PC-3 (cell line): ENCODE data around the gene ESCO1. TPM values are rescaled to one million over a fixed set of nuclear protein-coding genes. Genes with fewer than 3 reads are reported as not detected.

Experiments
- ATAC-seq: fragments of 200-7000 bp; cut with Tn5 transposase; 2 replicates; pipeline ENCODE4 v1.9.1; 2020; ENCODE audit warnings: mild to moderate bottlenecking, moderate library complexity
- BruUV-seq: library from RNA; stranded (reverse); fragments of 400-500 nt; replicated peaks from 2 replicates; lab custom pipeline; 2021; lab: Mats Ljungman, UMichigan
- CTCF ChIA-PET: fragments of 300-600 bp; sonication (Branson Sonifier 250); formaldehyde crosslinking; loops from one replicate; lab custom pipeline; 2022; ENCODE audit warnings: antibody characterized with exemption; lab: Charles Lee
- POLR2A ChIA-PET: fragments of 300-600 bp; sonication (Branson Sonifier 250); formaldehyde crosslinking; loops from one replicate; lab custom pipeline; 2022; ENCODE audit warnings: antibody characterized with exemption; ENCODE audit not compliant: unreplicated experiment; lab: Charles Lee
- DNase-seq: peaks from one replicate; pipeline ENCODE4 v3.0.0-alpha.2; 2015
- H2AFZ ChIP-seq: fragments of 300-600 bp; sonication (generic); 2 replicates; pipeline ENCODE4 v1.6.0; 2016; ENCODE audit warnings: antibody characterized with exemption, low read length
- H3F3A ChIP-seq: fragments of 300-600 bp; sonication (generic); one replicate; pipeline ENCODE4 v1.6.0; 2017; ENCODE audit warnings: antibody characterized with exemption, low read length, control low read depth, mild to moderate bottlenecking; ENCODE audit not compliant: unreplicated experiment
- H3K27ac ChIP-seq: fragments of 300-600 bp; sonication (generic); 2 replicates; pipeline ENCODE4 v1.5.1; 2016; ENCODE audit warnings: mild to moderate bottlenecking, low read length
- H3K27me3 ChIP-seq: fragments of 300-600 bp; sonication (generic); 2 replicates; pipeline ENCODE4 v1.6.1; 2016; ENCODE audit warnings: low read length, mixed read lengths
- H3K36me3 ChIP-seq: fragments of 300-600 bp; sonication (generic); 2 replicates; pipeline ENCODE4 v1.6.1; 2016; ENCODE audit warnings: low read depth, mixed run types, low read length, mixed read lengths
- H3K4me1 ChIP-seq: fragments of 300-600 bp; sonication (generic); 2 replicates; pipeline ENCODE4 v1.5.1; 2016; ENCODE audit warnings: low read length; ENCODE audit not compliant: insufficient read depth
- H3K4me2 ChIP-seq: fragments of 300-600 bp; sonication (generic); 2 replicates; pipeline ENCODE4 v1.6.0; 2016; ENCODE audit warnings: low read length
- H3K4me3 ChIP-seq: fragments of 300-600 bp; sonication (generic); 2 replicates; pipeline ENCODE4 v1.5.1; 2016; ENCODE audit warnings: mild to moderate bottlenecking, low read length, mixed read lengths
- H3K79me2 ChIP-seq: fragments of 300-600 bp; sonication (generic); 2 replicates; pipeline ENCODE4 v1.6.1; 2017; ENCODE audit warnings: low read length, mixed read lengths
- H3K9ac ChIP-seq: fragments of 300-600 bp; sonication (generic); 2 replicates; pipeline ENCODE4 v1.6.0; 2016; ENCODE audit warnings: mild to moderate bottlenecking, low read length
- H3K9me2 ChIP-seq: fragments of 300-600 bp; sonication (generic); replicated peaks from 2 replicates; pipeline ENCODE4 v1.6.1; 2016; ENCODE audit warnings: mixed run types, low read length, mixed read lengths
- H3K9me3 ChIP-seq: fragments of 300-600 bp; sonication (generic); 2 replicates; pipeline ENCODE4 v1.6.1; 2016; ENCODE audit warnings: low read length, mixed read lengths
- H4K20me1 ChIP-seq: fragments of 300-600 bp; sonication (generic); 2 replicates; pipeline ENCODE4 v1.6.1; 2016; ENCODE audit warnings: low read length, mixed read lengths
- CTCF ChIP-seq: fragments of 300-600 bp; sonication (generic); conservative IDR thresholded peaks from 2 replicates; pipeline ENCODE4 v1.5.1; 2017; ENCODE audit warnings: antibody characterized with exemption, low read depth, mild to moderate bottlenecking, low read length
- EZH2 ChIP-seq: fragments of 300-600 bp; sonication (generic); IDR thresholded peaks from one replicate; pipeline ENCODE4 v1.6.1; 2017; ENCODE audit warnings: antibody characterized with exemption, mild to moderate bottlenecking, low read length; ENCODE audit not compliant: unreplicated experiment
- EZH2phosphoT487 ChIP-seq: fragments of 300-600 bp; sonication (generic); IDR thresholded peaks from 2 replicates; pipeline ENCODE4 v1.6.1; 2018; ENCODE audit warnings: mild to moderate bottlenecking, antibody characterized with exemption, low read length, borderline replicate concordance
- intact Hi-C: fragments of 100-400 bp; cut with micrococcal nuclease; formaldehyde crosslinking; loops from 2 replicates; pipeline ENCODE4 v1.9.0; 2023
- total RNA-seq: library from RNA; depleted of rRNA; stranded (reverse); fragments of >200 nt; gene quantifications from 2 replicates; pipeline ENCODE4 v1.2.3, GENCODE V29; 2014

The ESCO1 gene
- total RNA-seq, 1 experiment from 2014 or later = 17.0 TPM

- no peaks in the 10 kb centered on the region for H3K9me2 ChIP-seq
- intact Hi-C loops = loop anchor here (5.0 kb wide), 1 partner anchor 52 kb away; no protein-coding TSS in a partner anchor
- H2AFZ ChIP-seq = no peak overlapping the region
- no peak overlapping the region for H3K4me2 ChIP-seq
- no peaks in the 10 kb centered on the region for H3K9me3 ChIP-seq
- no peaks in the 10 kb centered on the region for H3F3A ChIP-seq
- no peak for DNase-seq
- ChIA-PET POLR2A (no interaction called here), CTCF (interaction anchor here (0.6 kb wide), 1 partner anchor 16 kb away, joined by 4 read pairs; the partner anchor contains the start of gene ESCO1)
- no peak overlapping the region for H3K9ac ChIP-seq
- H3K36me3 ChIP-seq = no peaks in the 10 kb centered on the region; the same call in 1 of the 2 replicates
- peaks cover 14% of the 10 kb centered on the region; the same call in 1 of the 2 replicates for H4K20me1 ChIP-seq
- no TSS peak for BruUV-seq
- no peaks in the 10 kb centered on the region for H3K27me3 ChIP-seq
- H3K79me2 ChIP-seq = peaks cover 62% of the 10 kb centered on the region
- H3K4me1 ChIP-seq = no peaks in the 10 kb centered on the region
- no peak overlapping the region for H3K4me3 ChIP-seq
- H3K27ac ChIP-seq = no peak overlapping the region
- no peak for ATAC-seq
- TF ChIP-seq CTCF (no peak), EZH2 (no peak), EZH2phosphoT487 (no peak)
These were observed 16.1 kb downstream of the ESCO1 start for GRCh38 chr18:21584391-21584790.

- 0 out of 2 replicates have a peak, but pooled peaks cover 4% of the 10 kb centered on the region for H3K4me1 ChIP-seq
- H3F3A ChIP-seq = no peaks in the 10 kb centered on the region
- no peak overlapping the region for H3K4me2 ChIP-seq
- H3K9me2 ChIP-seq = no peaks in the 10 kb centered on the region
- H3K9me3 ChIP-seq = no peaks in the 10 kb centered on the region
- ATAC-seq = peak; percentile 46
- H3K79me2 ChIP-seq = no peaks in the 10 kb centered on the region
- H3K4me3 ChIP-seq = no peak overlapping the region
- TF ChIP-seq EZH2phosphoT487 (no peak), CTCF (no peak), EZH2 (no peak)
- H3K27ac ChIP-seq = no peak overlapping the region
- peak; percentile 2 for DNase-seq
- H2AFZ ChIP-seq = no peak overlapping the region
- no TSS peak for BruUV-seq
- H3K27me3 ChIP-seq = no peaks in the 10 kb centered on the region
- no peak overlapping the region for H3K9ac ChIP-seq
- H3K36me3 ChIP-seq = peaks cover 31% of the 10 kb centered on the region
- intact Hi-C loops = no loop called here
- CTCF ChIA-PET = no interaction called here
- H4K20me1 ChIP-seq = no peaks in the 10 kb centered on the region
- POLR2A ChIA-PET = no interaction called here
These were observed 24.8 kb downstream of the ESCO1 start for GRCh38 chr18:21575656-21576055.

GRCh38 chr18:21571772-21572171 lies 28.7 kb downstream of the ESCO1 start:
- no peaks in the 10 kb centered on the region for H3F3A ChIP-seq
- H3K9me2 ChIP-seq = no peaks in the 10 kb centered on the region
- intact Hi-C loops = no loop called here
- no peak overlapping the region for H3K9ac ChIP-seq
- H3K27ac ChIP-seq = no peak overlapping the region
- H3K4me2 ChIP-seq = no peak overlapping the region
- ATAC-seq (no peak), DNase-seq (no peak)
- ChIA-PET POLR2A (no interaction called here), CTCF (no interaction called here)
- no TSS peak for BruUV-seq
- H3K27me3 ChIP-seq = no peaks in the 10 kb centered on the region
- TF ChIP-seq EZH2phosphoT487 (no peak), EZH2 (no peak), CTCF (no peak)
- no peak overlapping the region for H3K4me3 ChIP-seq
- H3K4me1 ChIP-seq = 0 out of 2 replicates have a peak, but pooled peaks cover 4% of the 10 kb centered on the region
- H3K79me2 ChIP-seq = no peaks in the 10 kb centered on the region
- H4K20me1 ChIP-seq = no peaks in the 10 kb centered on the region
- no peak overlapping the region for H2AFZ ChIP-seq
- H3K36me3 ChIP-seq = peaks cover 43% of the 10 kb centered on the region
- H3K9me3 ChIP-seq = no peaks in the 10 kb centered on the region
